Prostate gland (tissue), 2 donors: ENCODE data around the gene BRCC3. TPM values are rescaled to one million over a fixed set of nuclear protein-coding genes. Genes with fewer than 3 reads are reported as not detected.

ENCODE experiments used
- DNase-seq: peaks from one replicate; pipeline ENCODE4 v3.0.0-alpha.2; 2019; ENCODE audit warnings: low spot score
- H3K27ac ChIP-seq, 2 donors: fragments of 200-600 bp; sonication (generic); 2 replicates each; pipeline ENCODE4 v1.5.1; 2017 to 2019
- H3K27me3 ChIP-seq: fragments of 200-600 bp; sonication (generic); replicated peaks from 2 replicates; pipeline ENCODE4 v1.5.1; 2019; ENCODE audit not compliant: insufficient read depth
- H3K36me3 ChIP-seq, 2 donors: fragments of 200-600 bp; sonication (generic); 1 replicate in 1 of 2; 2 replicates in 1 of 2; pipeline versions ENCODE4 v1.5.1 to v1.8.1; 2017 to 2019
- H3K4me1 ChIP-seq: fragments of 200-600 bp; sonication (generic); replicated peaks from 2 replicates; pipeline ENCODE4 v1.5.1; 2019
- H3K4me3 ChIP-seq, 2 donors: fragments of 200-600 bp; sonication (generic); 2 replicates each; pipeline ENCODE4 v1.5.1; 2017 to 2019
- H3K9me3 ChIP-seq: fragments of 200-600 bp; sonication (generic); 2 replicates; pipeline ENCODE4 v1.5.1; 2017
- POLR2A ChIP-seq: fragments of 450-650 bp; IDR thresholded peaks from one replicate; pipeline ENCODE4 v1.6.1; 2016; ENCODE audit warnings: antibody characterized with exemption, mild to moderate bottlenecking
- POLR2AphosphoS5 ChIP-seq: sonication (generic); formaldehyde crosslinking; IDR thresholded peaks from one replicate; pipeline ENCODE4 v1.6.1; 2017; ENCODE audit warnings: antibody characterized with exemption
- WGBS: methylation state at CpG from one replicate; pipeline ENCODE4 v1.1.5; 2018; 5-methylcytosine and 5-hydroxymethylcytosine counted together
- intact Hi-C: fragments of 100-400 bp; cut with DNase I; formaldehyde crosslinking; loops from one replicate; pipeline ENCODE4 v1.14.2; 2022
- total RNA-seq, 2 donors: library from RNA; depleted of rRNA; stranded (reverse); fragments of >200 nt; gene quantifications; one replicate each; pipeline ENCODE4 v1.1.0, GENCODE V29; 2016
- TF ChIP-seq, protein P1 (sequence below), 4 experiments: fragments of 200-600 bp in 2 of 4; fragments of 450-650 bp in 2 of 4; sonication (generic) in 2 of 4; IDR thresholded peaks; 1 replicate in 3 of 4; 2 replicates in 1 of 4; pipeline ENCODE4 v1.5.1; 2016 to 2019; ENCODE audit warnings: antibody characterized with exemption in 4 of 4, mild to moderate bottlenecking in 2 of 4, moderate library complexity in 2 of 4

BRCC3 gene
- 10 to 100 TPM in 1 of 2 donors, 1 to 10 TPM in 1; 10.0 to 19.3 TPM for total RNA-seq

DNA sequence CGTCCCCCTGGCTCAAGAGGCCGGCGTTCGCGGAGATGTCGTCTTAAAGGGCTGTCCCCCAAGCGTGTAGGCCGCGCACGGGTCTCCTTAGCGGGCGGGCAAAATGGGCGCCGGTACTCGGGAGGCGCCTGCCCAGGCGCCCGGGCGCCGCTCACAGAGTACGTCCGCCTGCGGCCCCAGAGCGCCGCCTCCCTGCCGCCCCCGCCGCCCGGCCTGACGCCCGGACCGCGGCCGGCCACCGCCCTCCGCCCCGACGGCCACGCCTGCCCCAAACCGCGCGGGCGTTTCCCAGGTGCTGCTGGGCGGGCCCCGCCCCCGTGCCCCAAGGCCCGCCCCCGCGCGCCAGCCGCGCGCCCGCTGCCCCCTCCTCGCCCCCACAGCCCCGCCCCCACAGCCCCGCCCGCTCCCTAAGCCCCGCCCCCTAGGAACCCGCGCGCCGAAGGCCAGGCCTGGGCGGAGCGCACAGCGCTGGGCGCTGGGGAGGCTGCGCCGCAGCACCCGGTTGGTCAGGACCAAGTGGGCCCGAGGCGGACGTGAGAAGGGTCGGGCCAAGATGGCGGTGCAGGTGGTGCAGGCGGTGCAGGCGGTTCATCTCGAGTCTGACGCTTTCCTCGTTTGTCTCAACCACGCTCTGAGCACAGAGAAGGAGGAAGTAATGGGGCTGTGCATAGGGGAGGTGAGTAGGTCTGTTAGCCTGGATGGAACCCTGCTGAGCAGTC lies at the start of gene BRCC3, which contains the start of the genes CMC4 and MTCP1:
TSS of gene BRCC3 (plus strand) at position 534 of the 719 bp plus-strand sequence. CDS start at position 554, 20 bp downstream.
TSS of gene CMC4 (minus strand) at position 162 of the 719 bp plus-strand sequence. CDS start 7,113 bp downstream, outside the sequence.
TSS of gene MTCP1 (minus strand) at position 162 of the 719 bp plus-strand sequence. CDS start 5,126 bp downstream, outside the sequence.
- no peaks in the 10 kb centered on the region for H3K9me3 ChIP-seq
- WGBS, result under 1% methylated on average over 17 of the region's 81 CpGs
- no peaks in the 10 kb centered on the region for H3K4me1 ChIP-seq
- peak; percentile 73 for DNase-seq
- TF ChIP-seq, protein P1, sequence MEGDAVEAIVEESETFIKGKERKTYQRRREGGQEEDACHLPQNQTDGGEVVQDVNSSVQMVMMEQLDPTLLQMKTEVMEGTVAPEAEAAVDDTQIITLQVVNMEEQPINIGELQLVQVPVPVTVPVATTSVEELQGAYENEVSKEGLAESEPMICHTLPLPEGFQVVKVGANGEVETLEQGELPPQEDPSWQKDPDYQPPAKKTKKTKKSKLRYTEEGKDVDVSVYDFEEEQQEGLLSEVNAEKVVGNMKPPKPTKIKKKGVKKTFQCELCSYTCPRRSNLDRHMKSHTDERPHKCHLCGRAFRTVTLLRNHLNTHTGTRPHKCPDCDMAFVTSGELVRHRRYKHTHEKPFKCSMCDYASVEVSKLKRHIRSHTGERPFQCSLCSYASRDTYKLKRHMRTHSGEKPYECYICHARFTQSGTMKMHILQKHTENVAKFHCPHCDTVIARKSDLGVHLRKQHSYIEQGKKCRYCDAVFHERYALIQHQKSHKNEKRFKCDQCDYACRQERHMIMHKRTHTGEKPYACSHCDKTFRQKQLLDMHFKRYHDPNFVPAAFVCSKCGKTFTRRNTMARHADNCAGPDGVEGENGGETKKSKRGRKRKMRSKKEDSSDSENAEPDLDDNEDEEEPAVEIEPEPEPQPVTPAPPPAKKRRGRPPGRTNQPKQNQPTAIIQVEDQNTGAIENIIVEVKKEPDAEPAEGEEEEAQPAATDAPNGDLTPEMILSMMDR (IDR thresholded peaks at IDR 0.05), result no peak
- TF ChIP-seq POLR2AphosphoS5 (peak; percentile 64), POLR2A (peak; percentile 65)
- H3K27ac ChIP-seq, result peak within 1 kb of the TSS; percentile 82 to 84
- H3K36me3 ChIP-seq, result no peaks in the 10 kb centered on the region
- intact Hi-C loops, result loop anchor here (5.0 kb wide), 1 partner anchor 89 kb away; no protein-coding TSS in a partner anchor
- H3K4me3 ChIP-seq, result peak within 1 kb of the TSS; percentile 47 to 54
- no peaks in the 10 kb centered on the region for H3K27me3 ChIP-seq

DNA sequence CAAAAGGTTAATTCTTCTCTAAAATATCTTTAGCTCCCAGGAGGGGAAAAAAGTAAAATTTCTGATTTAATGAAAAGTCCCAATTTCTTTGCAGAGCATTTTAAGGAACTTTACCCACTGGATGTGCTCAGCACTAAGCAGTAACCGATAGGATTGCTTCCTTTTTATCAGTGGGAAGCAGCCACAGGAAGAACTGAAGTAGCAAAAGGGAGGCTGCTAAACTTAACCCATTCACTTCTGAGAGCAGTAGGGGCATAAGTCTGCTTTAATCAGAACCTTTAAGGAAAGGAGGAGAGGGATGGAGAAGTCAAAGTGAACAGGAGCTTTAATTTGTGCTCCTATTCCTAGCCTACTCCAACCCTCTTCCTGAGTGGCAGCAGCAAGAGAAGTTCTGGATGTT lies 48.7 kb upstream of the BRCC3 start, which contains the start of gene F8:
TSS of gene F8 (minus strand) at position 139 of the 400 bp plus-strand sequence. CDS start 171 bp downstream, outside the sequence.
- 14% methylated on average over 1 of the region's 1 CpG for WGBS
- Histone ChIP-seq H3K9me3 (no peaks in the 10 kb centered on the region), H3K36me3 (no peaks in the 10 kb centered on the region), H3K4me3 (no peak within 1 kb of the TSS), H3K4me1 (no peaks in the 10 kb centered on the region), H3K27me3 (no peaks in the 10 kb centered on the region), H3K27ac (no peak within 1 kb of the TSS)
- intact Hi-C loops, result no loop called here
- TF ChIP-seq, protein P1 (IDR thresholded peaks at IDR 0.05), result no peak
- no peak for TF ChIP-seq POLR2A
- TF ChIP-seq POLR2AphosphoS5, result no peak
- DNase-seq, result no peak

DNA sequence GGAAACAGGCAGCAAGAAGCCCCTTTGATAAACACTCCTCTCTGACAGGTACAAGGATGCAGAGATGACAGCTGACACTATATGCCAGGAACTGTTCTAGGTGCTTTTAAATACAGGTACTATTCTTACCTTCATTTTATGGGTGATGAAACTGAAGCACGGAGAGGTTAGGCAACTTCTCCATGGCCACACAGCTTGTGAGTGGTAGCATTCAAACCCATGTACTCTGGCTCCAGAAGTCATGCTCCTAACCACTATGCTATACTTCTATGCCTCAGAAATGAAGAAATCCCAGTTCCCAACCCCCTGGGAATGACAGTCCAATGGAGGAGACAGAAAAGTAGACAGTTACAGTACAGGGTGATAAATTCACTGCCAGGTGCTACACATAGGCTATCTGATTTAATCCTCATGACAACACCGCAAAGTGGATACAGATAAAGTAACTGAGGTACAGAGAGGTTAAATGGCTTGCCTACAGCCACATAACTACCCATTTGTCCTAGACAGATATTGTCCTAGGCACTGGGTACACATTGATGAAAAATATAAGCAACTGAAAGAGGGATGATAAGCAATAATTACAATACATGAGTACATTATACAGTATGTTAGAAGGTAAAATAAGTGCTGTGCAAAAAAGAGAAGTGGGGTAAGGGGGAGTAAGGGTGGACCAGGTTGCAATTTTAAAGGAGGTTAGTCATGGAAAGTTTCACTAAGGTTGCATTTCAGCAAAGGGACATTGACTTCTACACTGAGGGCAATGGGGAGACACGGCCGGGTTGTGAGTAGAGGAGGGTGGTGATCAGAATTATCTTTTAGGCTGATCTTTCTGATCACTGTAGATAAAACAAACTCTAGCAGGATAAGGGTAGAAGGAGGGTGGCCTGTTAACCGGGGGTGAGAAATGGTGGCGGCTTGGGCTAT lies 47.1 kb upstream of the BRCC3 start:
- H3K9me3 ChIP-seq, result no peaks in the 10 kb centered on the region
- intact Hi-C loops, result no loop called here
- H3K4me3 ChIP-seq, result no peak overlapping the region
- TF ChIP-seq POLR2A, result no peak
- TF ChIP-seq, protein P1 (IDR thresholded peaks at IDR 0.05), result no peak
- no peak for TF ChIP-seq POLR2AphosphoS5
- no peaks in the 10 kb centered on the region for H3K27me3 ChIP-seq
- no peak overlapping the region for H3K27ac ChIP-seq
- no peaks in the 10 kb centered on the region for H3K36me3 ChIP-seq
- WGBS, result 85% methylated on average over 6 of the region's 6 CpGs
- H3K4me1 ChIP-seq, result no peaks in the 10 kb centered on the region
- no peak for DNase-seq

DNA sequence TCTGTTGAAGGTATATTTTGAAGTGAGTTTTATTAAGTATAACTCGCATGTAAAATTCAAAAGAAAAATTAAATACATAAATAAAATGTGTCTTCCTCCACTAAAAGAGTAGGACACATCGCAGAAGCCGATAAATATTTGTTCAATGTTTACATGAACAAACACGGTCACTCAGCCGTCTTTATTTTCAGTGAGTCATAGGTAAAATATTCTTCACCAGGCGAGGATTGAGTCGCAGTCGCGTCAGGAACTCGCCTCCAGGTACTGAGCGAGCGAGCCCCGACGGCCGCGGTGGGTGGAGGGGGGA lies 44.9 kb upstream of the BRCC3 start:
- no peaks in the 10 kb centered on the region for H3K9me3 ChIP-seq
- no peaks in the 10 kb centered on the region for H3K36me3 ChIP-seq
- peak overlapping the region; percentile 56 to 59 for H3K4me3 ChIP-seq
- TF ChIP-seq, protein P1 (IDR thresholded peaks at IDR 0.05), result peak in 1 of 4 experiments; percentile 12
- no peak for TF ChIP-seq POLR2A
- peak overlapping the region; percentile 92 to 95 for H3K27ac ChIP-seq
- WGBS, result 0% methylated on average over 12 of the region's 16 CpGs
- H3K27me3 ChIP-seq, result no peaks in the 10 kb centered on the region
- intact Hi-C loops, result no loop called here
- no peaks in the 10 kb centered on the region for H3K4me1 ChIP-seq
- DNase-seq, result no peak
